ENCODE measurements around the gene HERC6.

- TF ChIP-seq CTCF (IDR thresholded peaks at IDR 0.05) (no peak), EZH2 (IDR thresholded peaks at IDR 0.05; ENCODE audit: borderline replicate concordance, insufficient read depth, low read depth, low read length, poor library complexity, severe bottlenecking) (no peak)
Observed at GRCh38 chr4:88333741-88334405, 44.8 kb upstream of the HERC6 start.
